Measurements from ENCODE around the gene ZBTB20. TPM values are rescaled to one million over a fixed set of nuclear protein-coding genes. Genes with fewer than 3 reads are reported as not detected.

ZBTB20 gene
- total RNA-seq, 1 experiment from 2014 or later: 3.7 TPM

Small RNA genes within 50 kb of the gene (microRNA-seq; reads per million reads assigned to microRNA genes)
- gene MIR4796 (ENCODE audit: unreplicated experiment): not detected

Measured in PC-3 (cell line).